ENCODE measurements around the gene C1RL. TPM values are rescaled to one million over a fixed set of nuclear protein-coding genes. Genes with fewer than 3 reads are reported as not detected.

C1RL gene
- total RNA-seq, 1 experiment from 2014 or later: 8.9 TPM

GRCh38 chr12:7064516-7064915, 44.5 kb downstream of the C1RL start:
- no peaks in the 10 kb centered on the region for H3F3A ChIP-seq (ENCODE audit: low read length, unreplicated experiment)
- no peaks in the 10 kb centered on the region for H3K79me2 ChIP-seq (ENCODE audit: low read length)
- ChIA-PET POLR2A (ENCODE audit: unreplicated experiment) (no interaction called here), CTCF (no interaction called here)
- DNase-seq (no peak), ATAC-seq (no peak)
- BruUV-seq (replicated peaks): no TSS peak
- no peak overlapping the region for H3K27ac ChIP-seq (ENCODE audit: low read length)
- 0 out of 2 replicates have a peak, but pooled peaks cover 2% of the 10 kb centered on the region for H3K4me1 ChIP-seq (ENCODE audit: insufficient read depth, low read length)
- H2AFZ ChIP-seq (ENCODE audit: low read length): no peak overlapping the region
- H3K4me2 ChIP-seq (ENCODE audit: low read length): no peak overlapping the region
- no peak overlapping the region for H3K9ac ChIP-seq (ENCODE audit: low read length)
- peaks cover 20% of the 10 kb centered on the region; the same call in 1 of the 2 replicates for H3K27me3 ChIP-seq (ENCODE audit: low read length)
- H3K9me3 ChIP-seq (ENCODE audit: low read length): no peaks in the 10 kb centered on the region
- H3K9me2 ChIP-seq (replicated peaks; ENCODE audit: low read length): no peaks in the 10 kb centered on the region
- H3K36me3 ChIP-seq (ENCODE audit: low read depth, low read length): no peaks in the 10 kb centered on the region
- intact Hi-C loops (cut with micrococcal nuclease): no loop called here
- TF ChIP-seq EZH2 (IDR thresholded peaks at IDR 0.05; ENCODE audit: low read length, unreplicated experiment): no peak
- TF ChIP-seq CTCF (conservative IDR thresholded peaks at IDR 0.05; ENCODE audit: low read depth, low read length): no peak
- no peak for TF ChIP-seq EZH2phosphoT487 (IDR thresholded peaks at IDR 0.05; ENCODE audit: borderline replicate concordance, low read length)
- H3K4me3 ChIP-seq (ENCODE audit: low read length): no peak overlapping the region
- no peaks in the 10 kb centered on the region for H4K20me1 ChIP-seq (ENCODE audit: low read length)

GRCh38 chr12:7061596-7061995, 47.4 kb downstream of the C1RL start:
- POLR2A ChIA-PET (ENCODE audit: unreplicated experiment): no interaction called here

More at GRCh38 chr12:7061596-7061995, 47.4 kb downstream of the C1RL start:
- H3K9me2 ChIP-seq (replicated peaks; ENCODE audit: low read length): no peaks in the 10 kb centered on the region
- no peak overlapping the region for H3K27ac ChIP-seq (ENCODE audit: low read length)
- H3K4me1 ChIP-seq (ENCODE audit: insufficient read depth, low read length): 0 out of 2 replicates have a peak, but pooled peaks cover 2% of the 10 kb centered on the region
- H3K9ac ChIP-seq (ENCODE audit: low read length): no peak overlapping the region
- H2AFZ ChIP-seq (ENCODE audit: low read length): no peak overlapping the region
- ATAC-seq: no peak
- CTCF ChIA-PET: interaction anchor here (1.0 kb wide), 1 partner anchor 46 kb away, joined by 3 read pairs; no protein-coding TSS in a partner anchor
- intact Hi-C loops (cut with micrococcal nuclease): loop anchor here (2.0 kb wide), 1 partner anchor 47 kb away; the partner anchor contains the start of gene C1RL
- BruUV-seq (replicated peaks): no TSS peak
- H3K27me3 ChIP-seq (ENCODE audit: low read length): peaks cover 9% of the 10 kb centered on the region; the same call in 1 of the 2 replicates
- DNase-seq: no peak
- no peaks in the 10 kb centered on the region for H3F3A ChIP-seq (ENCODE audit: low read length, unreplicated experiment)
- no peak overlapping the region for H3K4me3 ChIP-seq (ENCODE audit: low read length)
- no peak for TF ChIP-seq EZH2phosphoT487 (IDR thresholded peaks at IDR 0.05; ENCODE audit: borderline replicate concordance, low read length)
- no peak for TF ChIP-seq EZH2 (IDR thresholded peaks at IDR 0.05; ENCODE audit: low read length, unreplicated experiment)
- TF ChIP-seq CTCF (conservative IDR thresholded peaks at IDR 0.05; ENCODE audit: low read depth, low read length): no peak
- no peaks in the 10 kb centered on the region for H3K79me2 ChIP-seq (ENCODE audit: low read length)
- H3K9me3 ChIP-seq (ENCODE audit: low read length): no peaks in the 10 kb centered on the region
- H3K36me3 ChIP-seq (ENCODE audit: low read depth, low read length): no peaks in the 10 kb centered on the region
- no peaks in the 10 kb centered on the region for H4K20me1 ChIP-seq (ENCODE audit: low read length)
- H3K4me2 ChIP-seq (ENCODE audit: low read length): no peak overlapping the region

All from PC-3 (cell line).